HG03378 (cell line): ENCODE measurements around the gene CACNG4.
"Not testable (repeated sequence)": the region's sequence is repeated elsewhere in the genome, so short reads cannot be mapped to it uniquely, and the experiment has no call there.

Experiments
- ATAC-seq: cut with Tn5 transposase; IDR thresholded peaks from one replicate; pipeline ENCODE4 v1.9.1; 2021; ENCODE audit warnings: mild to moderate bottlenecking, moderate library complexity; ENCODE audit not compliant: unreplicated experiment

Gene CACNG4

DNA sequence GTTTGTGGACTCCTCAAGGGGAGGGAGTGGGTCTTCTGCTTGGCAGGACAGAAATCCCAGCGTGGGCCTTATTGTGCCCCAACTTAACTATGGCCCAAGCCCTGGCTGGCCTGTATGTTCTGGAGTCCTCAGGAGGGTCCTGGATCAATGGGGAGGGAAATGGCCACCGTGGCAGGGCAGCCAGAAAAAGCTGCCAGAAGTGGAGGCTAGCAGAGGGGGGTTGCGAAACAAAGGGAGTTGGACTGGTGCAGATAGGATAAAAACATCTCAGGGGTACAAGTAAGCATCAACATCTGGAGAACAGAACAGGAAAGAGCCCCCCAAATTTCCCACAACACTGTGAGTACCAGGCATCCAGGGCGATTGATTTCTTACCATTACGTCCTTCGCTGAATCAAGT is 76.1 kb downstream of the CACNG4 start:
- no peak for ATAC-seq

DNA sequence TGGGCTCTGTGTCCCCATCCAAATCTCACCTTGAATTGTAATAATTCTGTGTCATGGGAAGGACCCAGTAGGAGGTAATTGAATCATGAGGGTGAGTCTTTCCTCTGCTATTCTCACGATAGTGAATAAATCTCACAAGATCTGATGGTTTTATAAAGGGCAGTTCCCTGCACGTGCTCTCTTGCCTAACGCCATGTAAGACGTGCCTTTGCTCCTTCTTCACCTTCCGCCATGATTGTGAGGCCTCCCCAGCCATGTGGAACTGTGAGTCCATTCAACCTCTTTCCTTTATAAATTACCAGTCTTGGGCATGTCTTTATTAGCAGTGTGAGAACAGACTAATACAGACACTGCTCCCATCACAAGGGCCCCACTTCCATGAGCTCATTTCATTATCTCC is 76.6 kb downstream of the CACNG4 start:
- not testable (repeated sequence) for ATAC-seq

DNA sequence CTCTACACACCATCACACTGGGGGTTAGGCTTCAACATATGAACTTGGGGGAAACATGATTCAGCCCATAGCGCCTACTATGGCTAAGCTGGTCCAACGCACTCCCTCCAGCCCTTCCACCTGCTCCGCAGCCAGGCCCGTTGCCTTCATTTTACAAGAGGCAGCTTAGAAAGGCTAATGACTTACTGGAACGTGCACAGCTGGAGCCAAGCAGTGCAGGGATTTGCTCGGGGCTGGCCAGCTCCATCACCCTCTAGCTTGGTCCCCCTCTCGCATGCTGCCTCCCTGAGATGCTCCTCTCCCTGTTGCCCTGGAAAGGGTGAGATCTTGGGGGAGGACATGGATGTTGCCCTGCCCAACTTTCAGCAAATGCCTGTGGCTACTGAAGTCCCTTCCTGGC is 77.0 kb downstream of the CACNG4 start:
- ATAC-seq, result no peak

DNA sequence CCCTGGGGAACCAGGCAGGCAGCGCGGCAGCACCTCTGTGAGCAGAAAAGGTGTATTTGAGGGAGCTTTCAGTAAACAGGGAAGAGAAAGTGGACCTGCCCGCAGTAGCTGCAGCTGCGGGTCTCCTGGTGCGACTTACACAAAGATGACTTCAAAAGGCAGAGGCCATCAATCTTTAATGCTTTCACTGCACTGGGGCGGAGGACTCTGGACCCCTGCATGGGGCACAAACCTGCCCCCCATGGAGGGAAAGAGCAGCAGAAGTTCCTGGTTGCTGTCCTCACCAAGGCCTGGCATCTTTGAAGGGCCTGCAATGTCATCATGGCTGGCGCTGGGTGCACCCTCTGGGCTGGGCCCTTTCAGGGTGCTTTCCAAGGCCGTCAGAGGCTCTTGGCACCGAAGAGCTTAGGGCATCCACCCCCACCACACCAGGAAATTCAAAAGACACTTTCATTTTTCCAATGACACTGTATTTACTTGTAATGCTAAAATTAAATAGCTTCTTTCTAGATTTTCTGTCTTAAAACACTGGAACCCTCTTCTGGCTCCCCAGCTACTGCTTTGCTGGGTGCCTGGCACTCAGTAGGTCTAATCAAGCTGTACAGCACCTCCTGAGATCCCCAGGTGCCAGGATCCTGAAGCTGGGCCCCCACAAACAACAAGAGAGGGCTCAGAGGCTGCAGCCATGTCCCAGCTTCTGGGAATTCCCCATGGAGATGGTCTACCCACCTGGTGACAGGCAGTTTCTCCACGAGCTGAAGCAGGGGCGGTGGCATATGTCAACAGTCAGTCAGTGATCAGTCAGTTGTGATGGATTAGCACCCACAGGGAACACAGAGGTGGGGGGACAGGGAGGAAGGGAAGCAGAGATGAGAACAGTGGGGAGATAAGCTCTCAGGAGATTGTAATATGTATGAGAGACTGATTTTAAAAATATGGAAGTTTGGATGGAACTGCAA is 77.7 kb downstream of the CACNG4 start:
- no peak for ATAC-seq

DNA sequence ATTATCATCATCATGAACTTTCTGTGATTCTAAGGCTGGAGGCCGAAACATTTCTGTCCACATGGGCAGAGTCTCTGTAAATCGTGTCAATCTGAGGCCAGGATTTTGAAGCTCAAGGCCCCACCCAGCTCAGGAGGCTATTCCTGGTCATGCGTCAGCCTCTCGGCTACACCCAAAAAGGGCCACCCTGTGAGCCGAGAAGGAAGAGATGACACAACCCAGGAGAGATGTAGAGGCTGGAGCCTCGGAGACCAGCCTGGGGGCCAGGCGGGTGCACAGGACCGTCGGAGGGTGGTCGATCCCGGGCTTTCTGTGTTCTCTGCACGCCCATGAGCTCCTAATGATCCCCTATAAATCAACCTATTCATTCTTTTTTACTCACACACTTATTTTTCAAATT is 78.8 kb downstream of the CACNG4 start:
- ATAC-seq, result no peak

DNA sequence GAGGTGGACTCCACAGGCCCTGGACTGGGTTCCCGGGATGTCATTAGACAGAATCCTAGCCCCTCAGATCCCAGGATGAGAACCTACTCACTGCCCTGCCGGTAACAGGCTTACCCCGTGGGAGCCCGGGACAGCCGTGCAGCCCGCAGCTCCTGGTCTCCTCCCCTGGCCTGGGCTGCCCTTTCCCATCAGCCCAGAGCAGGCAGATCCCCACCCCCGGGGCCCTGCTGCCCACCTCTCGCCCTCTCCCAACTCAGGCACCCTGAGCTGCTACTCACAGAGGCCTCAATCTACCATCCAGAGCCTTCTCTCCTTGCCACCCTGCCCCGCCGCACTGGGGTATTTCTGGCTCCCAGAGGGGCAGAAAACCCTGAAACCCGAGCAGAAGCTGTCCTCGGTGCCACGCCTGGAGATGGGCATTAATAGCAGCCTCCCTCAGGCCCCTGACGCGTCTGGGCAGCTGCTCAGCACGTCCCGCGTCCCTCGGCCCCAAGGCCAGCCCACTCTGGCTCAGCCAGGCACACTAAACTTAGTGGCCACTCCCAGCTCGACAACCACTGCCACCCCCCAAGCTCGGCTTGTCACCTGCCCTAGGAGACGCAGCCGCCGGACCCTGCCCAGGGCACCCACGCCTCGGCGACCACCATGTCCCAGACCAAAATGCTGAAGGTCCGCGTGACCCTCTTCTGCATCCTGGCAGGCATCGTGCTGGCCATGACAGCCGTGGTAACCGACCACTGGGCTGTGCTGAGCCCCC is 79.7 kb downstream of the CACNG4 start, which contains the start of gene CACNG1:
CACNG1 (plus strand) TSS at position 539 of the 757 bp plus-strand sequence; CDS start at position 646, 107 bp downstream.
- ATAC-seq, result no peak

DNA sequence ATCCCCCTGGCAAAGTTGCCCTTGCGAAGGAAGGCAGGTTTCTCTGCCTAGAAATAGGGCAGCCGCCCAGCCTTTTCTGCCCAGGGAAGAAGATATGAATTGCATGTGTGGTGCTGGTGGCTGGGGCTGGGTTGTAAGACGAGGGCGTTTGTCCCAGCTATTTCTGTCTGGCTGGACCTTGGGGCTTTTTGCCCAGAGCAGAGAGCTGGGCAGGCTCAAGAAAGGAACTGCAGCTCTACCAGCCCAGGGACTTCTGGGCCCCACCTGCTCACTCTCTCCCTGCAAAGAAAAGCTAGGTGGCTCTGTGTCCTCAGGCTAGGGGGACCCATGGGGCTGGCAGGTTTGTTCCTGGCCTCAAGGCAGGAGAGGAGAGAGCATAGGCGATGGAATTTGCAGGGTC is 80.4 kb downstream of the CACNG4 start:
- no peak for ATAC-seq

DNA sequence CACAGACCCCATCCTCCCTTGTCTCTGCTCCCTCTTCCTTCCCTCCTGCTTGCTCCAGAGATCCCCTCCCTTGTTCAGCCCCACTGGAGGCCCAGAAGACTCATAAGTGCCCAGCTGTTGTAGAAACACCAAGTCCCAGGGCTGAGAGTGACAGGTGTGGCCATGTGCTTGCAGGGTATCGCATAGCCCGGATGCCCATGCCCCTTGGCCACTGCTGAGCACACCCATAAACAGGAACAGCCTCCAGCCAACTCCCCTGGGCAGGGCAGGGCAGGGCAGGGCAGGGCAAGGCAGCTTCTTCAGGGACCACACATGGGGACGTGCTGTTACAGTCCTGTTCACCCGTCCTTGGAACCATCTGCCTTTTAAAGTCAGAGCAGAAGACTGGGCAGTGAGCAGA is 81.9 kb downstream of the CACNG4 start:
- ATAC-seq, result no peak

DNA sequence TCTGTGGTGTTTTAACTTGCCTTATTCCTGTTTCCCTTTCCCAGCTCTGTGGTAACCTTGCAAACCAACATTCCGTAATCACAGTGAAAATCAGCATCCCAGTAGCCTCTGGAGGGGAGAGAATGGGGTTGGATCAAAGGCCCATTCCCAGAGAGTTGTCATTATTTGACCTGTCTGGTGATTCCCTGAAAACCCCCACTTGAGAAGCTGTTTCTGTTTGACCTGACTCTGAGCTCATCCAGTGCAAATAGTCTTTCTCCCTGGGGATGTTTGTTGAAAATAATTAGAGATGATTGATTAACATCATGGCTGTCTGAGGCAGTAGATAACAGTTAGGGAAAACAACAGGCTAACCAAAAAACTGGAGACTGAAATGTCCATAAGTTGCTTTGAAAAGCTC is 82.9 kb downstream of the CACNG4 start:
- no peak for ATAC-seq

DNA sequence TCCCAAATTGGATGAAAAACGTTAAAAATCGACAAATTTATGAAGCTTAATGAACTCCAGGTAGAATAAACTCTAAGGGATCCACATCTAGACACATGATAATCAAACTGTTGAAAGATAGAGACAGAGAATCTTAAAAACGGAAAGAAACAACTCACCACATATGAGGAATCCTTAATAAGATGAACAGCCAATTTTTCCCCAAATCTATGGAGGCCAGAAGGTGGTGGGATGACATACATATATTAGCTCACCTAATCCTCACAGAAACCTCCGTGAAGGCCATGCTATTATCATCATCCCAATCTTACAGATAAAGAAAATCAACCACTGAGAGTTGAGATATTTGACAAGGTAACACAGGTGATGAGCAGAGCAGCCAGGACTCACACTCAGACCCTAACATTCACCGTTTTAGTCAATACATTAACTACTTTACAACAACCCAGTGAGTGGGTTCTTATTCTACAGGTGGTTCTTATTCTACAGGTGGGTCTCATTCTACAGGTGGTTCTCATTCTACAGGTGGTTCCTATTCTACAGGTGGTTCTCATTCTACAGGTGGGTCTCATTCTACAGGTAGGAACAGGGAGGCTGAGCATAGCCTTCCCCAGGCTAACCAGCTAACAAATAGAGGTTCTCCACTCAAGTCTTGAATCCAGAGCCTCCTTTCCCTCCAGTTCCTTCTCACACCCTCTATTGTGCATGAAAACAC is 84.7 kb downstream of the CACNG4 start:
- no peak for ATAC-seq

DNA sequence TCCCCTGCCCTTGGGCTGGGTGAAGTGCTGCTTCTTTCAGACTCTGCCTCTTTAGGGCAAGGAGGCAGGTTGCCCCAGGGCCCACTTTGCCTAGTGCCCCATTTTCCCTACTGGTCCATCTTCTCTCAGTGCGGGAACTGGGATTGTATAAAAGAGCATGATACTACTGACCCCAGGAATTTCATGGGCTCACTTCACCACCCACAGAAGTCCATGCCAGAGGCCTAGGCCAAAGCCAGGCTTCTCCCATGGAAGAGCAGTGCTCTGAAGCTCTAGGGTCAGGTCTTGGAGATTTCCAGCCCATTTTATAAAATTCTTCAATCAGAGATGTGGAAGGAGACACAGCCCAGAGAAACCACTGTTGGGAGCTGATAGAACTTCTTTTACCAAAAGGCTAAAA is 85.6 kb downstream of the CACNG4 start:
- no peak for ATAC-seq

DNA sequence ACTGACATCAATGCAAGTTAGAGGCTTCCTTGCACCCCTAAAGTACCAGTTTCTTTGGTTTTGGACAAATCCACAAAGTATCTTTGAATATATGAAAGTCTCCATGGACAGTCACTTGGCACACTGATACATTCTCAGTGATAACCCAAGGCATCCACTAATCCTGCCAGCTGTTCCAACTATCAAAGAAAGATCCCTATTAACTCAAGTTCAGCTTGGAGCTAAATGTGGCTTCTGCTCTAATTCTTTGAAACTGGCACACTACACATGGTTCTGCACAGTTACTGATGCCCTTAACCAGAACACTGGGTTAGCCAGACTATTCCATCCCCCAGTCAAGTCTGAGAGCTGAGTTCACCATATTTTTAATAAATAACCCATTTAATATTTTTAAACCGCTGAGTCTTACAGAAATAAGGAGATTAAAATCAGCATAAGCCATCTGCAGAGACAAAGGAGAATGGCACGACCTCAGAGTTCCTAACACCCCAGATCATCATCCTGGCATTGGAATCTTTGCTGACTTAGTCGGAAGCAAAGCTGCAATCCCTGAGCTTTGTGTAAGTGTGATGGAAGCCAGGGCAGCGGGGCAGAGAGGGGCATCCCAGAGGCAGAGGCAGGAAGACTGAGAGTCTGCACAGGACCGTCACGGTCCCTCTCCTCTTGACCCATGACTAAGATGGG is 86.1 kb downstream of the CACNG4 start:
- no peak for ATAC-seq

DNA sequence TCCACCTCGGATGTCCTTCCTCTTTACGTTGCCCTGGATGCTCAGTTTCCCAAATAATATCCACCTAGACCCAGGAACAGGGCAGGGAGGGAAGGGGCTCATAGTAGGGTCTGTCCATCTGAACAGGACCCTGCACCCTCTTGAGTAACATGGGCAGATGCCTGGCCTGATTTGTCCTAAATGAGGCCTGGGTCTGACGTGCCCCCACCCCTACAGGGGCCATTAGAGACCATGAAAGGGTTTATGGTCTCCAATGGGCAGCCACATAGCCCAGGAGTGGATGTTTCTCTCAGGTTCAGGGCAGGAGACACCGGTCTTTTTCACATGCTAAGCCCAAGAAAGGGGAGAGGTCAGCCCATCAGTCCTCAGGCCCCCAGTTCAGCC is 86.6 kb downstream of the CACNG4 start:
- no peak for ATAC-seq

DNA sequence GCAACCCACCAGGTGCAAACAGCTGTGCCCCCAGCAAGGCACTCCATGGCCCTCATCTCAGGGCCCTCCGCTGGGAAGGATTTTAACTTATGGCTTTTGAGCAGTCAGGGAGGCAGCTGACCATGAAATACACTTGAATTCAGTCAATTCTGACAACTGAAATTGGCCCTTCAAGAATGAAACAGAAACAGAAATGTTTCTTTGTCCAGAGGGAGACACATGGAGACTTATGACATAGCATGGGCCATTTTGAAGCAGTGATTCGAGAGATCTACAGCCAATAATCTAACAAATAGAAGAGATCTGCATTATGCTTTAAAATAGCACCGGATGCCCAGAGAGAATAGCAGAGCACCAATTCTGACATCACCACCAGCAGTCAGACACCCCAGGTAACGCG is 87.3 kb downstream of the CACNG4 start:
- ATAC-seq, result no peak

DNA sequence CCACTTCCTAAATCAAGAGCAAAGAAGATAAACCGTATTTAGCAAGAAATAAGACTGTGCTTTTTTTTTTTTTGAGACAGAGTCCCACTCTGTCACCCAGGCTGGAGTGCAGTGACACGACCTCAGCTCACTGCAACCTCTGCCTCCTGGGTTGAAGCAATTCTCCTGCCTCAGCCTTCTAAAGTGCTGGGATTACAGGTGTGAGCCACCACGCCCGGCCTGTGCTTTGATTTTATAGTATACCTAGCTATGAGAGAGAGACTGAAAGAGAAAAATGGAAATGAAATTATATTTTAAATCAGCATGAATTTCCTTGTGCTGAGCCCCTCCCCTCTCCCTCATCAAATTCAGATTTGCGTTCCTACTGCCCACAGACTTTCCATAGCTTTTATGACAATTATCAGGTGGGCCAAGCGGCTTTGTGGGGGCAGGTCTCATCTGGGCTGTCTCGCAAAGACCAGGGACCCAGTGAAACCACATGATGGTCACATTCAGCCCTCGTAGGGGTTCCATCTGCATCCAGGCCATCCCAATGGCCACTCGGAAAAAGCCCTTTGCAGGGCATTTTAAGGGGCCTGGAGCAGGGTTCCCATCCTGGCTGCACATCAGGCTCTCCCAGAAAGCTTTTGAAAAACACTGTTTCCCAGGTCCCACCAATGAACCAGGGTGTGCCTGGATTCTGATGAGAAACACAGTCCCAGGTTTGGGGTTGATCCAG is 88.4 kb downstream of the CACNG4 start:
- no peak for ATAC-seq

DNA sequence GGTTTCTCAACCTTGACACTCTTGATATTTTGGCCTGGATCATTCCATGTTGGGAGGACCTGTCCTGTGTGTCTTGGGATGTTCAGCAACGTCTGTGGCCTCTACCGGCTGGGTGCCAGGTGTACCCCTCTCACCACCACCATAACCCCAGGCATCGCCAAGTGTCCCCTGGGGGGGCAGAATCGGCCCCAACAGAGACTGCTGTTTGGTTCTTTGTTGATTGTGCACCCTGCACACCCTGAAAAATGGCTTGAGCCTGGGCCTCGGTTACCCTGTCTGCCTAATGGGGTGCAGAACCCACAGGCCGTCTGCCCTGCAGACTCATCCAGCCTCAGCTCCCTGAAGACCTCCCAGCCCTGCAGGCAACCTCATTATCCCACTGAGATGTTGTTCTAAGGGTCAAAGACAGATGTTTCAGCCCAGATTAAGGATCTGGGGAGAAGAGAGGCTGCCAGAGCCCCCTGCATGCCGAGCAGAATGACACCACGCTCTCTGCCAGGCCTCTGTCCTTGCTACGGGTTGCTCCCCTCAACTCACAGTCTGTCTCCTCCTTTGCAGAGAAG is 89.0 kb downstream of the CACNG4 start:
- ATAC-seq, result no peak

DNA sequence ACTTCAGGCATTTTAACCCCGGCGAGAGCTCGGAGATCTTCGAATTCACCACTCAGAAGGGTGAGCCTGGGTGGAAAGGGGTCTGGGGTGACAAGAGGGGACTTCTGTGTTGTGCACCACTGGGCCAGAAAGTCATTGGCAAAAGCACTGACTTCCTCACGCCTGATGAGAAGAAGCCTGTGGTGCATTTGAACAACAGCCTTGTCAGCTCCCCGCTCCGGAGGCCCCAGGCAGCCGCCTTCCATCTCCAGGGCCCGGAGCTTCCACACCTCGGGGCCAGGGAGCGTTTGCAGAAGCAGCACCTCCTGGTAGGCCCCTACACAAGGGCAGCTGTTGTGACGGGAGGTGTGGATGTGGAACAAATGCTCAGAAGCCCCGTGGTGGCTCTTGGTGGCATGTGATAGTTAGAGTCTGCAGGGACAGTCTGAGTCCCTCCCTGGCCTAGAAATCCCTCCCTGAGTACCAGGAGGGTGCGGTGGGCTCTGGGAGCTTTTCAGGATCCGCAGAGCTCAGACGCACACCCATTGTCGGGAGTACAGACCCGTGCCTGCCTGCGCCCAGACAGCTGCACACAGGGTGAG is 89.6 kb downstream of the CACNG4 start:
- no peak for ATAC-seq

DNA sequence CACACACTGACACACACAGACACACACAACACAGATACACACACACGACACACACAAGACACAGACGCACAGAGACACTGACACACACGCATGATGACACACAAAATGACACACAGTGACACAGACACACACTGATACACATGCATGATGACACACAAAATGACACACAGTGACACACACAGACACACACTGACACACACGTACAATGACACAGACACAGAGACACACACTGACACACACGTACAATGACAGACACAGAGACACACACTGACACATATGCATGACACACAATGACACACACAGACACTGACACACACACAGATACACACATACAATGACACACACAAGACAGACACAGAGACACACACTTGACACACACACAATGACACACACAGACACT is 90.1 kb downstream of the CACNG4 start:
- ATAC-seq, result no peak

DNA sequence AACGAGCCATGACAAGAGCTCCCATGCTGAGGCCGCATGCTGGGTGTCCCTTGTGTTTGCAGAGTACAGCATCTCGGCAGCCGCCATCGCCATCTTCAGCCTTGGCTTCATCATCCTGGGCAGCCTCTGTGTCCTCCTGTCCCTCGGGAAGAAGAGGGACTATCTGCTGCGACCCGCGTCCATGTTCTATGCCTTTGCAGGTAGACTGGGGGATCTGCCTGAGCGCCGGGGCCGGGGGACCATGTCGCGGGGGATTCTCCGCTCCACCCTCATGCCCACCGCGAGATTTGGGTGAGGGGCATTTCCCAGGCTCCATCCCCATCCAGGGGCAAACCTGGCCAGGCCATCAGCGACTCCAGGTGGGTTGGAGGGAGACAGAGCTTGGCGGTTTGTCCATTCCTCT is 90.5 kb downstream of the CACNG4 start:
- no peak for ATAC-seq
